Effector memory CD4-positive, alpha-beta T cell (primary cell): Measurements from ENCODE around the gene EEF1AKMT4.
A peak's percentile ranks its signal among the peaks of the same experiment; 100 is the strongest.
"Not testable (repeated sequence)": the region's sequence is repeated elsewhere in the genome, so short reads cannot be mapped to it uniquely, and the experiment has no call there.

ENCODE experiments used
- DNase-seq, 3 donors: peaks; one replicate each; pipeline ENCODE4 v3.0.0-alpha.2; 2020
- H3K27ac ChIP-seq: 2 replicates; pipeline ENCODE4 v1.7.0; 2013; ENCODE audit warnings: mild to moderate bottlenecking, low read length, moderate library complexity; ENCODE audit not compliant: insufficient read depth, poor library complexity, severe bottlenecking
- H3K27me3 ChIP-seq: replicated peaks from 2 replicates; pipeline ENCODE4 v1.7.0; 2013; ENCODE audit warnings: mild to moderate bottlenecking, low read length; ENCODE audit not compliant: insufficient read depth, control insufficient read depth, poor library complexity, severe bottlenecking
- H3K36me3 ChIP-seq: 2 replicates; pipeline ENCODE4 v1.7.0; 2013; ENCODE audit warnings: mild to moderate bottlenecking, low read length, moderate library complexity; ENCODE audit not compliant: control insufficient read depth, insufficient read depth
- H3K4me1 ChIP-seq: 2 replicates; pipeline ENCODE4 v1.7.0; 2013; ENCODE audit warnings: low read length, mild to moderate bottlenecking; ENCODE audit not compliant: control insufficient read depth, insufficient read depth, poor library complexity, severe bottlenecking
- H3K4me3 ChIP-seq: 2 replicates; pipeline ENCODE4 v1.7.0; 2013; ENCODE audit warnings: low read length, low read depth, mild to moderate bottlenecking; ENCODE audit not compliant: insufficient read depth, poor library complexity, severe bottlenecking
- H3K9me3 ChIP-seq: 2 replicates; pipeline ENCODE4 v1.7.0; 2013; ENCODE audit warnings: mild to moderate bottlenecking, low read length, moderate library complexity; ENCODE audit not compliant: control insufficient read depth

Gene EEF1AKMT4

DNA sequence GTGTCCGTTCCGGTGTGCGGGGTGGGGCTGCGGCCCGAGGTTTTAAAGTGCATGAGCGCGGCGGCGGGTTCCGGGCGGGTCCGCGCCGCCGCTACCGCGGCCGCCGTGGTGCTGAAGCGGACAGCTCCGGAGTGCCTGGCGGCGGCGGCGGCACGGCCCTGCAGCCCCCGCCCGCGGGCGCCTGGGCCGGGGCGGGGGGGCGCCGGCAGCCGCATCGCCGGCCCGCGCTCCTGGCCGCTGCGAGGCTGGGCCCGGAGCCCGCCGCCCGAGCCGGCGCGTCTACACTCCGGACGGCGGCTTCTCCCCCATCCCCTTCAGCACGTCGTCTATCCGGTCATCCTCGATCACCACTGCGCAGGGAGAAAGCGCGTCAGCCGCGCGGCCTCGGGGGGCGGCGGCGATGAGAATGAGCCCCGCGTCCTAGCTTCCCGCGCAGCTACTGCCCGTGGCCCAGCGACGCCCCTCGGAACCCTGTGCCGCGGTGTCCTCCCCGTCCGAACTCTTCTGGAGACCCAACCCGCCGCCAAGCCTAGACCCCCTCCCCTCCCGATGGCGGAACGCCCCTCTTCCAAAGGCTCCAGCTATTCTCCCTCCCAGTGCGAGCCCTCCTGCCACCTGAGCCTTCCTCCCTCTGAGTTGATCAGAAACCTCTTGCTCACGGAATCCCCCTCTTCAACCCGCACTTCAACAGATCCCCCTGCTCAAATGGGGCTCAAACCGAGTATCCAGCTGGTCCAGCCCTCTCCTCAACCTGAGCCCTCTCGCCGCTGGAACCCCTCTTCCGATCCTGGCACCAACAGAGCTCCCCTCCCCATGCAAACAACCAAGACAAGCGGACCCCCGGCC is 10.6 kb downstream of the EEF1AKMT4 start:
- peak overlapping the region; percentile 59 for H3K4me3 ChIP-seq
- H3K4me1 ChIP-seq, result peaks cover 24% of the 10 kb centered on the region
- H3K27ac ChIP-seq, result peak overlapping the region; percentile 7
- DNase-seq, result peak in 1 of 3 donors; percentile 18
- no peaks in the 10 kb centered on the region for H3K36me3 ChIP-seq
- H3K27me3 ChIP-seq, result peaks cover 3% of the 10 kb centered on the region
- H3K9me3 ChIP-seq, result no peaks in the 10 kb centered on the region

GRCh38 chr3:184260724-184261269 is 11.3 kb downstream of the EEF1AKMT4 start:
- H3K4me3 ChIP-seq, result peak overlapping the region; percentile 59

DNA sequence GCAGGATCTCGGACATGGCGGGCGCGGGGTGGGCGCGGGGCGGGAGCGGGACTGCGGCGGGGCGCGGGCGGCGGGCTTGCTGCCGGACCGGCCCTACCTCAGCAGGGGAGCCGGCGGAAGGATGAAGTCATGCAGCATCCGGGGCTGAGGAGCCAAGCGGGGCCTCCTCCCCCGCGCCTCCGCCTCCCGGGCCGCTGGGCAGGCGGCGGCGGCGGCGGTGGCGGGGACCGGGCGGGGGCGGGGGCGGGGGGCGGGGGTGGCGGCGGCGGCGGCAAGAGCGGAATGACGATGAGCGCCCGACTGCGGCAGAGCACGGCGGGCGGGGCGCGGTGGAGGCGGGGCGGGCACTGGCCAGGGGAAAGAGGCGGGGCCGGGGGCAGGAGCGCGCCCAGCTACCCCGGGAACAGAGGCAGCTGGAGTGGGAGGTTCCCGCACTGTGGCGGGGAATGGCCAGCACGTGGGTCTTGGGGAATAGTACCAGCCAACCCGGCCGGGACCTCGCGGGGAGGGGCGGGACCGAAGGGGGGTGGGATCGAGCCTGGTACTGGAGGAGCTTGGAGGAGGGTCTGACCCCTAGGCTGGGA is 11.9 kb downstream of the EEF1AKMT4 start, which contains the start of gene CAMK2N2:
Gene CAMK2N2, minus strand, starts transcription at position 284 of the 584 bp plus-strand sequence. Its CDS starts 268 bp downstream, at position 16.
- Histone ChIP-seq H3K4me3 (peak within 1 kb of the TSS; percentile 61), H3K4me1 (peaks cover 24% of the 10 kb centered on the region), H3K9me3 (no peaks in the 10 kb centered on the region), H3K27ac (peak within 1 kb of the TSS; percentile 7), H3K36me3 (no peaks in the 10 kb centered on the region), H3K27me3 (peaks cover 3% of the 10 kb centered on the region)
- DNase-seq, result peak; percentile 53 to 65 (median 54)

More at GRCh38 chr3:184260724-184261269, 11.3 kb downstream of the EEF1AKMT4 start:
- DNase-seq, result no peak
- H3K4me1 ChIP-seq, result peaks cover 24% of the 10 kb centered on the region
- H3K27ac ChIP-seq, result peak overlapping the region; percentile 7
- H3K36me3 ChIP-seq, result no peaks in the 10 kb centered on the region
- H3K9me3 ChIP-seq, result no peaks in the 10 kb centered on the region
- peaks cover 3% of the 10 kb centered on the region for H3K27me3 ChIP-seq

DNA sequence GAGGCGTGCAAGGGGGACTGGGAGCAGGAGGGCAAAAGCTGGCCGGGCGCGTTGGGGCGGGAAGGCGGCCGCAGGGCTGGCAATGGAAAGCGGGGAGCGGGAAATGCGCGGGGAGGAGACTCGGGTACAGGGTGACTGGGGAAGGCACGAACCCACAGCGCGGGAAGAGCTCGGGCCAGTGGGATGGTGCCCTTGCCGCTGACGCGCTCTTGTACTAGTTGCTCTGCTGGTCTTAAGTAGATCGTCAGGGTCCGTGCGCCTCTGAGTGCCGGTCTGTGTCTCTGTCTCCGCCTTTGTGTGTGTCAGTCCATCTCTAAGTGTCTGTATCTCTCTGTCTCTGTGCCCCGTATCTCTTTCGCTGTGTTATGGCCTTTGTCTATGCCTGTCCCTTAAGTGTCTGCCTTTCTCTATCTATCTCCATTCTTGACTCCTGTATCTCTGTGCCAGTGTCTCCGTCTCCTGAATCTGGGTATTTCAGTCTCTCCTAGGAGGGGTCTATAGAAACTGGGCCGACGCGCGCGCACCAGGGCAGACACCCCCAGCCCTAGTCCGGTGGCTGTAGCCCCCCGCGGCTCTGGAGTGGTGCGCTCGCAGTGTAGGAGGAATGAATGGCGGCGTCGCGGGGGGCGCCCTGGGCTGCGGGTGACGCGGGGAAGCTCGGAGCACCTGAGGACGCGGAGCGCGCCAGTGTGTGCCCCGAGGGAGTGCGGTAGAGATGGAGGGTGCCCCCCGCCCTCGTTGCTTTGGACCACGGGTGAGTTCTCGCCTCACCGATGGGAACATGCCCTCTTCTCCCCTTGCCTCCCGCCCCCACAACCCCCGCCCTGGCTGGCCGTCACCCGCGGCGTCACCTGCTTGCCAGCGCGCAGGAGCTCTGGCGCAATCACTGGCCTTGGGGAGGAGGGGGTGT is 12.6 kb downstream of the EEF1AKMT4 start:
- Histone ChIP-seq H3K36me3 (no peaks in the 10 kb centered on the region), H3K27me3 (peaks cover 3% of the 10 kb centered on the region), H3K27ac (no peak overlapping the region), H3K4me3 (peak overlapping the region; percentile 61), H3K4me1 (peaks cover 24% of the 10 kb centered on the region), H3K9me3 (no peaks in the 10 kb centered on the region)
- DNase-seq, result no peak

- Histone ChIP-seq H3K4me1 (peaks cover 24% of the 10 kb centered on the region), H3K27ac (no peak overlapping the region), H3K4me3 (peak overlapping the region; percentile 61), H3K36me3 (no peaks in the 10 kb centered on the region), H3K27me3 (peaks cover 5% of the 10 kb centered on the region), H3K9me3 (no peaks in the 10 kb centered on the region)
- DNase-seq, result no peak
These were observed 13.3 kb downstream of the EEF1AKMT4 start for GRCh38 chr3:184262764-184263179.

DNA sequence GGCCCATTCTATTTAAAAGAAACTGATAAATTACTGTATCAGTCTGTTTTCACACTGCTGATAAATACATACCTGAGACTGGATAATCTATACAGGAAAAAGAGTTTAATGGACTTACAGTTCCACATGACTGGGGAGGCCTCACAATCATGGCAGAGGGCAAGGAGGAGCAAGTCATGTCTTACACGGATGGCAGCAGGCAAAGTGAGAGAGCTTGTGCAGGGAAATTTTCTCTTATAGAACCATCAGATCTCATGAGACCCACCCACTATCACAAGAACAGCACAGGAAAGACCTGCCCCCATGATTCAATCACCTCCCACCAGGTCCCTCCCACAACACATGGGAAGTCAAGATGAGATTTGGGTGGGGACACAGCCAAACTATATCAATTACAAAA is 17.8 kb downstream of the EEF1AKMT4 start:
- H3K36me3 ChIP-seq, H3K4me1 ChIP-seq, H3K9me3 ChIP-seq, H3K27me3 ChIP-seq, DNase-seq, H3K27ac ChIP-seq, H3K4me3 ChIP-seq: not testable (repeated sequence)

DNA sequence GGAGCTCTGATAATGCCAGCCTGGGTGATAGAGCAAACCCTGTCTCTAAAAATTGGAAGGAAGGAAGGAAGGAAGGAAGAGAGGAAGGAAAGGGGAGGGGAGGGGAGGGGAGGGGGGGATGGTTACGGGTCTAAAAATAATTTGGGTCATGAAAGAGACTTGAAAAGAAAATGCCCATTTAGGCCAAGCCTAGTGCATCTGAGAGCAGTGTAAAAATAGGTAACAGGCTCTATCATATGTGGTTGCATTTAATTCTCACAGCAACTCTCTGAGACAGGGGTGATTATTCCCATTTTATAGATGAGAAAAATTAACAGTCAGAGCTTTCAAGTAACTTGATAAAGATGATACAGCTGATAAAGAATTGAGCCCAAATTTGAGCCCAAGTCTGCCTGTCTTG is 22.8 kb downstream of the EEF1AKMT4 start:
- Histone ChIP-seq H3K4me1 (no peaks in the 10 kb centered on the region), H3K4me3 (no peak overlapping the region), H3K27me3 (peaks cover 20% of the 10 kb centered on the region), H3K36me3 (no peaks in the 10 kb centered on the region), H3K27ac (no peak overlapping the region), H3K9me3 (no peaks in the 10 kb centered on the region)
- no peak for DNase-seq

DNA sequence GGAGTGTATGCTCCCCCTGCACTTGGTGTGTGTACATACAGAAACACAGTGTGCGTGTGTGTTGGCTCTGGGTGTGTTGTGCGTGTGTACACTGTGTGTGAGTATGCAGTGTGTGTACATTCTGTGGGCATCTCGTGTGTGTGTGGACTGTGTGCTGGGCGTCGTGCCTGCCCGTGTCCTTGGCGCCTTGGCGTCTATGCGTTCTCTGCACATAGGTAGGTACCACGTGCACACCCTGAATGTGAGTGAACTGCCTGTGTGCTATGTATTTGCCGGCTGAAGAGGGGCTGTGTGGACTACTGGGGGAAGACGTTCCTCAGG is 25.9 kb downstream of the EEF1AKMT4 start:
- H3K27ac ChIP-seq, result no peak overlapping the region
- DNase-seq, result no peak
- H3K9me3 ChIP-seq, result no peaks in the 10 kb centered on the region
- peaks cover 19% of the 10 kb centered on the region for H3K27me3 ChIP-seq
- H3K4me3 ChIP-seq, result no peak overlapping the region
- no peaks in the 10 kb centered on the region for H3K36me3 ChIP-seq
- no peaks in the 10 kb centered on the region for H3K4me1 ChIP-seq

DNA sequence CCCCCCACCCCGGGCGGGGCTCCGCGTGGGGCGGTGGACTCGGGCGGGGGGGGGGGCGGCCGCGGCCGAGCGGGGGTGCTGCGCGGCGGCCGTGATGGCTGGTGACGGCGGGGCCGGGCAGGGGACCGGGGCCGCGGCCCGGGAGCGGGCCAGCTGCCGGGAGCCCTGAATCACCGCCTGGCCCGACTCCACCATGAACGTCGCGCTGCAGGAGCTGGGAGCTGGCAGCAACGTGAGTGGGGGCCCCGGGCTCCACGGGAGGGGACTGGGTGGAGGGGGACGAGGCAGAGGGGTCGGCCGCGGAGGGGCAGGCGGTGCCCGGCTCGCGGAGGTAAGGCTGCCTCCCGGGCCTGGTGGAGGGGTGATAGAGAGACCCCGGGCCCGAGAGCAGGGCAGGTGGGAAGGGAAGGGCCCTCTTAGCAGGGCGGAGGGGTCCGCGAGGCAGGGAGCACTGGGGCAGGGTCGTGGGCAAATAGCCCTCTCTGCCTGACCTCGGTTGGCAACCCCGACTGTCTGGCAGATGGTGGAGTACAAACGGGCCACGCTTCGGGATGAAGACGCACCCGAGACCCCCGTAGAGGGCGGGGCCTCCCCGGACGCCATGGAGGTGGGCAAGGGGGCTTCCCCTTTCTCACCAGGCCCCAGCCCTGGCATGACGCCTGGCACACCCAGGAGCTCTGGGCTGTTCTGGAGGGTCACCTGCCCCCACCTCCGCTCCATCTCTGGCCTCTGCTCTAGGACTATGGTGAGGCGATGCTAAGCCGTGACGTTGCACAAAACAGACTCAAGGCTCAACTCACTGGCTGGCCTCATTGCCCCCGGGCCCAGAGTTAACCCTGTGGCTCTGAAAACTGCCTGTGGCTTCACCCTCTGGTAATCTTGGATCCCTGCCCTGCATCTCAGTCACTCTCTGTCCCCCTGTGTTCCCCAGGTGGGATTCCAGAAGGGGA is 26.8 kb downstream of the EEF1AKMT4 start, which contains the start of gene ECE2:
Gene ECE2, plus strand, starts transcription at position 62 of the 950 bp plus-strand sequence. Its CDS starts 132 bp downstream, at position 194.
- Histone ChIP-seq H3K27me3 (peaks cover 19% of the 10 kb centered on the region), H3K27ac (no peak within 1 kb of the TSS), H3K36me3 (no peaks in the 10 kb centered on the region), H3K4me3 (no peak within 1 kb of the TSS), H3K9me3 (no peaks in the 10 kb centered on the region), H3K4me1 (no peaks in the 10 kb centered on the region)
- DNase-seq, result no peak
